ENCODE measurements around the gene EEF1AKMT1. TPM values are rescaled to one million over a fixed set of nuclear protein-coding genes. Genes with fewer than 3 reads are reported as not detected.

The EEF1AKMT1 gene
- total RNA-seq, 3 donors from 2014 or later: 4.9 to 11.6 (median 5.1) TPM

- no peak for TF ChIP-seq CTCF (IDR thresholded peaks at IDR 0.05)
- ATAC-seq (peak; percentile 74), DNase-seq (peak; percentile 46 to 57 (median 49))
- Histone ChIP-seq H3K9me3 (no peaks in the 10 kb centered on the region), H3K4me3 (no peak overlapping the region), H3K4me1 (ENCODE audit: low read depth) (peaks cover 12% of the 10 kb centered on the region), H3K36me3 (ENCODE audit: low read depth) (no peaks in the 10 kb centered on the region)
- intact Hi-C loops (cut with DNase I, micrococcal nuclease): no loop called here
Observed at GRCh38 chr13:20721454-20722357, 52.1 kb downstream of the EEF1AKMT1 start.

DNA sequence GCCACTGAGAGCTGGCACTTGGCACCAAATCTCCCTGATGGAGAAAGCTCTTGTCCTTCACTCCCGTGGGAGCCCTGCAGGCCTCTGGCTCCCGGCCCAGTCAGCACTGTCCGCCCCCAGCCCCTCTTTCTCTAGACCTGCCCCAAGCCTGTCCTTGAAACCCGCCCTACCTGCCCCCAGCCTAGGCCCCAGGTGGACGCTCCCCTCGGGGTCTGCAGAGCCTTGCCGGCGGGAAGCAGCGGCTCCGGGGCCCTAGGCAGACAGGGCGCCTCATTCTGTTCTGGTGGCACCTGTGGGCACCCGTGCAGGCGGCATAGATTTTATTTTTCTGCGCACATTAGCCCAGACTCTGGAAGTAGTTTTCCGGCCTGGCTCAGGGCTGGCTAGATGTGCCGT lies 52.7 kb downstream of the EEF1AKMT1 start:
- Histone ChIP-seq H3K36me3 (ENCODE audit: low read depth) (no peaks in the 10 kb centered on the region), H3K9me3 (no peaks in the 10 kb centered on the region), H3K4me1 (ENCODE audit: low read depth) (peaks cover 12% of the 10 kb centered on the region), H3K4me3 (no peak overlapping the region)
- ATAC-seq (no peak), DNase-seq (no peak)
- no peak for TF ChIP-seq CTCF (IDR thresholded peaks at IDR 0.05)
- intact Hi-C loops (cut with DNase I, micrococcal nuclease): no loop called here

GRCh38 chr13:20720499-20720898 lies 53.3 kb downstream of the EEF1AKMT1 start:
- no peak for DNase-seq
- intact Hi-C loops (cut with DNase I, micrococcal nuclease): no loop called here
- no peak overlapping the region for H3K4me3 ChIP-seq
- H3K9me3 ChIP-seq: no peaks in the 10 kb centered on the region
- peaks cover 12% of the 10 kb centered on the region for H3K4me1 ChIP-seq (ENCODE audit: low read depth)
- TF ChIP-seq CTCF (IDR thresholded peaks at IDR 0.05): no peak
- no peaks in the 10 kb centered on the region for H3K36me3 ChIP-seq (ENCODE audit: low read depth)
- ATAC-seq: no peak

- Histone ChIP-seq H3K9me3 (no peaks in the 10 kb centered on the region), H3K4me3 (no peak overlapping the region), H3K36me3 (ENCODE audit: low read depth) (no peaks in the 10 kb centered on the region), H3K4me1 (ENCODE audit: low read depth) (peaks cover 12% of the 10 kb centered on the region)
- ATAC-seq (no peak), DNase-seq (no peak)
- TF ChIP-seq CTCF (IDR thresholded peaks at IDR 0.05): no peak
- intact Hi-C loops (cut with DNase I, micrococcal nuclease): loop anchor here (10.0 kb wide), 1 partner anchor 205 kb away; no protein-coding TSS in a partner anchor
Observed at GRCh38 chr13:20719783-20720182, 54.0 kb downstream of the EEF1AKMT1 start.

DNA sequence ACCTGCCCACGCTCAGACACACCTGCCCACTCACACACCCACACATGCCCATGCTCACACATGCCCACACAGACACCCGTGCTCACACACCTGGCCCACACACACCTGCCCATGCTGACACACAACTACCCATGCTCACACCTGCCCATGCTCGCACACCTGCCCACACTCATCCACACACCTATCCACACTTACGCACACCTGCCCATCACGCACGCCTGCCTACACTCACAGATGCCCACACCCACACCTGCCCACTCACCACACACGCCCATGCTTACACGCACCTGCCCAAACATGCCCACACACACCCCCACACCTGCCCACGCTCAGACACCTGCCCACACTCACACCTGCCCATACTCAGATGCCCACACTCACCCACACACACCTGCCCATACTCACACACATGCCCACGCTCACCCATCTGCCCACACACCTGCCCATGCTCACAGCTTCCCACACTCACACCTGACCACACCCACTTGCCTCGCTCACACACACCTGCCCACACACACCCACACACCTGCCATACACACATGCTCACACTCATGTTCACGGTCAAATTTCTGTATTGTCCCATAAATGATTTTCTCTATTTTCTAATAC lies 54.7 kb downstream of the EEF1AKMT1 start:
- H3K4me1 ChIP-seq (ENCODE audit: low read depth): peaks cover 12% of the 10 kb centered on the region
- H3K9me3 ChIP-seq: no peaks in the 10 kb centered on the region
- H3K4me3 ChIP-seq: no peak overlapping the region
- intact Hi-C loops (cut with DNase I, micrococcal nuclease): loop anchor here (10.0 kb wide), 1 partner anchor 206 kb away; no protein-coding TSS in a partner anchor
- TF ChIP-seq CTCF (IDR thresholded peaks at IDR 0.05): no peak
- DNase-seq: no peak
- H3K36me3 ChIP-seq (ENCODE audit: low read depth): no peaks in the 10 kb centered on the region
- ATAC-seq: no peak
